Left lung (tissue), 10 donors: ENCODE data around the gene DCC. TPM values are rescaled to one million over a fixed set of nuclear protein-coding genes. Genes with fewer than 3 reads are reported as not detected.

Experiments
- ATAC-seq: fragments of 200-7000 bp; cut with Tn5 transposase; one replicate; pipeline ENCODE4 v1.9.1; 2020; ENCODE audit warnings: moderate library complexity
- DNase-seq, 4 donors: peaks; one replicate each; pipeline ENCODE4 v3.0.0-alpha.2; 2013 to 2020
- H3K27ac ChIP-seq, 2 donors: fragments of 200-600 bp; sonication (generic) in 1 of 2; one replicate each; pipeline versions ENCODE4 v1.5.0 to v1.8.0; 2020 to 2021
- H3K27me3 ChIP-seq, 2 donors: fragments of 200-600 bp; sonication (generic) in 1 of 2; one replicate each; pipeline versions ENCODE4 v1.5.0 to v1.8.0; 2020 to 2021
- H3K36me3 ChIP-seq, 2 donors: fragments of 200-600 bp; sonication (generic) in 1 of 2; one replicate each; pipeline versions ENCODE4 v1.5.0 to v1.8.0; 2020 to 2021
- H3K4me1 ChIP-seq, 2 donors: fragments of 200-600 bp; one replicate each; pipeline ENCODE4 v1.8.0; 2021
- H3K4me3 ChIP-seq, 2 donors: fragments of 200-600 bp; sonication (generic) in 1 of 2; one replicate each; pipeline versions ENCODE4 v1.5.0 to v1.8.0; 2020 to 2021; ENCODE audit warnings: mild to moderate bottlenecking in 1 of 2
- H3K9me3 ChIP-seq, 2 donors: fragments of 200-600 bp; sonication (generic) in 1 of 2; one replicate each; pipeline versions ENCODE4 v1.5.0 to v1.8.0; 2020 to 2021
- CTCF ChIP-seq, 2 donors: fragments of 200-600 bp; sonication (generic) in 1 of 2; IDR thresholded peaks; one replicate each; pipeline versions ENCODE4 v1.5.0 to v1.8.0; 2021; ENCODE audit warnings: antibody characterized with exemption in 2 of 2
- intact Hi-C, 2 donors: fragments of 100-400 bp; cut with DNase I; formaldehyde crosslinking; loops; one replicate each; pipeline versions ENCODE4 v1.11.2 to v1.14.2; 2022
- polyA plus RNA-seq, 6 donors: library from polyadenylated mRNA; unstranded; fragments of 120-200 nt; gene quantifications; one replicate each; pipeline ENCODE4 v1.2.1, GENCODE V29; 2013; ENCODE audit not compliant: insufficient read length in 6 of 6
- total RNA-seq, 2 donors: library from RNA; stranded (reverse); fragmentation: NEBNext Ultra II Directional; extraction: Animal tissue kit (Norgen Biotek cat#: 25700); gene quantifications; one replicate each; pipeline ENCODE4 v1.2.1, GENCODE V29; 2021
- donor health status: DM: no; HTN: yes; CAD: no.
- donor health status: DM: no; HTN: no; CAD: no.

Gene DCC
- total and polyA plus RNA-seq, 8 donors: 0.61 to 3.5 (median 2.1) TPM

DNA sequence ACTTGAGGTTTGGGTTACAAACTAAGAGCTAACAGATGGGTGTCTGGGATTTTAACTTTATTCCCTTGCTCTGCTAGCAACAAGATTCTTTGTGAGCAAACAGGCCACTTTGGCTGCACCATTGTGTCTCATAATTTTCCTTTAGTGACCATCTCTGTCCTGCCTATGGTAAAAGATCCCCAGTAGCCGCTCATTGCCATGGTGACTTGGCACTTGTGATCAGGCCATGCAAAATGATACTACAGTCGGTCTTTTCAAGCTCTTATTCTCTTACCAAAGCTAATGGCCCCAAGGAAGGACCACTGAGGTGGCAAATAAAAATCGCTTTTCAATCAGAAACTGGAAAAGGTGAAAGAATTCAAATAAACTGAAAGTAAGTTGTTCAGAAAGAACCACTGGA, 1047.6 kb downstream of the DCC start:
- no peaks in the 10 kb centered on the region for H3K27me3 ChIP-seq
- ATAC-seq: no peak
- DNase-seq: no peak
- H3K9me3 ChIP-seq: no peaks in the 10 kb centered on the region
- TF ChIP-seq CTCF (IDR thresholded peaks at IDR 0.05): no peak
- H3K4me3 ChIP-seq: no peak overlapping the region
- H3K36me3 ChIP-seq: no peaks in the 10 kb centered on the region
- H3K4me1 ChIP-seq: no peaks in the 10 kb centered on the region
- intact Hi-C loops: loop anchor here in 1 of 2 donors (10.0 kb wide), 1 partner anchor 57 kb away; no protein-coding TSS in a partner anchor
- no peak overlapping the region for H3K27ac ChIP-seq

DNA sequence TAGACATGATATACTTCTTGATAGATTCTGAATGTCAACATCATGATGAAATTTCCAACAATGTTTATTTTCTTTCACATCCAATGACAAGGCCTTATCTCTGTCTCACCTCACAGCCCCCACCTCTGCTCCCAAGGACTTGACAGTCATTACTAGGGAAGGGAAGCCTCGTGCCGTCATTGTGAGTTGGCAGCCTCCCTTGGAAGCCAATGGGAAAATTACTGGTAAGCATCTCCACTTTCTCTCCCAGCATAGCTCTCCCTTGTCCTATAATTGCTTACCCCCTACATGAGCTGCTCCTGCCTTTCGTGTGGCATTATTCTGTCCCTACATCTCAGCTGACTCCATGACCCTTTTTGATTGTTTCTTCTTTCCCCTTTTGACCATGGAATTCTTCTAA, 1062.7 kb downstream of the DCC start:
- ATAC-seq (no peak), DNase-seq (no peak)
- H3K27ac ChIP-seq: no peak overlapping the region
- H3K9me3 ChIP-seq: no peaks in the 10 kb centered on the region
- intact Hi-C loops: no loop called here
- H3K4me3 ChIP-seq: no peak overlapping the region
- H3K4me1 ChIP-seq: no peaks in the 10 kb centered on the region
- no peak for TF ChIP-seq CTCF (IDR thresholded peaks at IDR 0.05)
- no peaks in the 10 kb centered on the region for H3K36me3 ChIP-seq
- H3K27me3 ChIP-seq: no peaks in the 10 kb centered on the region

DNA sequence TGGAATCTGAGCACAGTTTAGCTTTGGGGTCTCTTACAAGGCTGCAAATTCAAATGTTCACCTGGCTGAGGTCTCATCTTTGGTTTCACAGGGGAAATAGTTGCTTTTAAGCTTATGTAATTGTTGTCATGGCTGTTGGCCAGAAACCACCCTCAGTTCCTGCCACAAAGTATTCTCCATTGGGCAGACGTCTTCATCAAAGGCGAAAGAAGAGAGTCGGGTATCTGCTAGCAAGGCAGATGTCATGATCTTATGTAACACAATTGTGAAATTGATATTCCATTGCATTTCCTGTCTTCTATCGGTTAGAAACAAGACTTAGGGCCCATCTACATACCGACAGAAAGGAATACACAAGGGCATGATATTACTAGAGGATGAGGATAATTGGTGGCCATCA, 1068.3 kb downstream of the DCC start:
- Histone ChIP-seq H3K36me3 (no peaks in the 10 kb centered on the region), H3K27ac (no peak overlapping the region), H3K27me3 (no peaks in the 10 kb centered on the region), H3K9me3 (no peaks in the 10 kb centered on the region), H3K4me3 (no peak overlapping the region), H3K4me1 (no peaks in the 10 kb centered on the region)
- ATAC-seq (no peak), DNase-seq (no peak)
- TF ChIP-seq CTCF (IDR thresholded peaks at IDR 0.05): no peak
- intact Hi-C loops: no loop called here

DNA sequence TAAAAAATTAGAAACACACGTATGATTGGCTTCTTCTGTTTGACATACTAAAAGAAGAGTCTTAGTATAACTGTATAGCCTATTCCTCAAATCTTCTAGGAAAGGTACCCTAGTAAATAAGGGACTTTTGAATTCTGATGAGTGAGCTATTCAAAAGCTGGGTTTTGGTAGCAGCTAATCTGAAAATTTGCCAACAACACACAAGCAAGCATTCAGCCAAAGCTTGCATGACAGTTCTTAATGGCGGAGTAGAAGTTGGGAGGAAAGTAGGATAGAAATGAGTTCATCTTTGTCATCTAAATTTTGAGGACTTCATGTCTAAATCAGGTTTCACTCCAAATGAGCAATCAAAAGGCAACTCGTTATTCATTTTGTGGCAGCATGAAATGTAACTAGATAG, 1071.5 kb downstream of the DCC start:
- no peaks in the 10 kb centered on the region for H3K4me1 ChIP-seq
- H3K36me3 ChIP-seq: no peaks in the 10 kb centered on the region
- no peaks in the 10 kb centered on the region for H3K9me3 ChIP-seq
- H3K27me3 ChIP-seq: no peaks in the 10 kb centered on the region
- TF ChIP-seq CTCF (IDR thresholded peaks at IDR 0.05): no peak
- ATAC-seq (no peak), DNase-seq (no peak)
- no peak overlapping the region for H3K27ac ChIP-seq
- intact Hi-C loops: no loop called here
- no peak overlapping the region for H3K4me3 ChIP-seq

DNA sequence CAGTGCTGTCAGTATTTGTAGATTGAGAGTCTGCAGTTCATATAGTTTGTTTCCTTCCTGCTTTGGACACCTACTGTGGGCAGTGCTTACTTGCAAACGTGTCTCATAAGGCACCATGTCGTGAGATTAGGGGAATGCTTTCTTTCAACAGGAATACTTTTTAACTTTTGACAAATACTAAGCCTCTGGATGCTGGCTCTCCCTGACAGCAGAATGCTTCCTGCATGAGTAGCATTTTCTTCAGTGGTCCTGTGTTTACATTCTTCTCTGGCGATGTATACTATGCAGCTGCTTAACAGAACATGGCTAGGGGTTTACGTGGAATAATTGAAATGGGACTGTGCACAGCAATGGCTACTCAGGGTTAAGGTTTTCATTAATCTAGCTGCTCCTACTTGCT, 1077.0 kb downstream of the DCC start:
- no peaks in the 10 kb centered on the region for H3K9me3 ChIP-seq
- no peak overlapping the region for H3K4me3 ChIP-seq
- ATAC-seq: no peak
- no peak overlapping the region for H3K27ac ChIP-seq
- no peaks in the 10 kb centered on the region for H3K36me3 ChIP-seq
- intact Hi-C loops: no loop called here
- DNase-seq: no peak
- TF ChIP-seq CTCF (IDR thresholded peaks at IDR 0.05): no peak
- H3K4me1 ChIP-seq: no peaks in the 10 kb centered on the region
- no peaks in the 10 kb centered on the region for H3K27me3 ChIP-seq
